ENCODE data around the gene HAND2. TPM values are rescaled to one million over a fixed set of nuclear protein-coding genes. Genes with fewer than 3 reads are reported as not detected.
A peak's percentile ranks its signal among the peaks of the same experiment; 100 is the strongest.

The HAND2 gene
- total RNA-seq, 6 experiments from 2014 or later: 2.1 to 11.2 (median 6.2) TPM

- ATAC-seq (no peak), DNase-seq (no peak)
- Histone ChIP-seq H3K4me1 (peaks cover 0 to 9% (median 0%) of the 10 kb centered on the region in 4 donors), H3K4me3 (no peak overlapping the region), H3K27ac (no peak overlapping the region), H3K27me3 (peaks cover 5 to 63% of the 10 kb centered on the region in 2 donors), H3K36me3 (no peaks in the 10 kb centered on the region), H3K9me3 (no peaks in the 10 kb centered on the region)
- WGBS (ENCODE audit: insufficient coverage, low coverage, low lambda C conversion rate, missing lambda C conversion rate): 21% methylated on average over 25 of the region's 27 CpGs
- no peak for TF ChIP-seq POLR2A (IDR thresholded peaks at IDR 0.05)
- TF ChIP-seq CTCF (IDR thresholded peaks at IDR 0.05): no peak
- intact Hi-C loops (cut with DNase I): loop anchor here in 1 of 2 donors (10.0 kb wide), 1 partner anchor 617 kb away; no protein-coding TSS in a partner anchor
These were observed 22.3 kb downstream of the HAND2 start for GRCh38 chr4:173507471-173508385.

GRCh38 chr4:173506597-173507211 is 23.3 kb downstream of the HAND2 start:
- Histone ChIP-seq H3K9me3 (no peaks in the 10 kb centered on the region), H3K4me1 (peaks cover 0 to 9% (median 0%) of the 10 kb centered on the region in 4 donors), H3K36me3 (no peaks in the 10 kb centered on the region), H3K4me3 (no peak overlapping the region), H3K27ac (no peak overlapping the region), H3K27me3 (peaks cover 5 to 69% of the 10 kb centered on the region in 2 donors)
- DNase-seq: no peak
- TF ChIP-seq POLR2A (IDR thresholded peaks at IDR 0.05) (no peak), CTCF (IDR thresholded peaks at IDR 0.05) (no peak)
- peak in 2 of 4 donors; percentile 23 to 28 for ATAC-seq
- intact Hi-C loops (cut with DNase I): loop anchor here in 1 of 2 donors (10.0 kb wide), 1 partner anchor 618 kb away; no protein-coding TSS in a partner anchor
- WGBS (ENCODE audit: insufficient coverage, low coverage, low lambda C conversion rate, missing lambda C conversion rate): 9% methylated on average over 16 of the region's 35 CpGs

GRCh38 chr4:173505924-173506518 is 24.0 kb downstream of the HAND2 start:
- intact Hi-C loops (cut with DNase I): loop anchor here in 1 of 2 donors (10.0 kb wide), 1 partner anchor 619 kb away; no protein-coding TSS in a partner anchor
- TF ChIP-seq CTCF (IDR thresholded peaks at IDR 0.05) (peak; percentile 48 to 69 (median 60)), POLR2A (IDR thresholded peaks at IDR 0.05) (no peak)
- peak; percentile 71 to 80 (median 74) for ATAC-seq
- H3K27me3 ChIP-seq: peaks cover 5 to 69% of the 10 kb centered on the region in 2 donors
- DNase-seq: peak in 1 of 3 donors; percentile 57
- H3K4me3 ChIP-seq: no peak overlapping the region
- peaks cover 0 to 9% (median 0%) of the 10 kb centered on the region in 4 donors for H3K4me1 ChIP-seq
- no peaks in the 10 kb centered on the region for H3K36me3 ChIP-seq
- H3K9me3 ChIP-seq: no peaks in the 10 kb centered on the region
- no peak overlapping the region for H3K27ac ChIP-seq
- WGBS (ENCODE audit: insufficient coverage, low coverage, low lambda C conversion rate, missing lambda C conversion rate): 7% methylated on average over 5 of the region's 9 CpGs

DNA sequence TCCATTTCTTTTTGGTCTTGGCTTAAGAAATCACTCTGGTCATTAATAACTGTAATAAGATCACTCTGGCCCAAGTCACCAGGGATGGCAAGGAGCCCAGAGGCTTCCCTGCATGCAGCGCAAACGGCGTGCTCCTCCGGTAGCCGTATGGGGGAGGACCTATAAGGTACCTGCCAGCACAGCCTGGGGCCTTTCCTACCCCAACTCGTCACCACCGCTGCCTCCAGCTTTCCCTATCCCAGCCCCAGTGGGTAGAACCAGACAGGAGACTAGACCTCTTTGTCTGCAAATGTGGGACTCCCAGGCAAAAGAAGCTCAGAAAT is 25.9 kb downstream of the HAND2 start:
- WGBS (ENCODE audit: insufficient coverage, low coverage, low lambda C conversion rate, missing lambda C conversion rate): 18% methylated on average over 7 of the region's 7 CpGs
- H3K9me3 ChIP-seq: no peaks in the 10 kb centered on the region
- peaks cover 0 to 3% (median 0%) of the 10 kb centered on the region in 4 donors for H3K4me1 ChIP-seq
- DNase-seq: no peak
- peaks cover 5 to 57% of the 10 kb centered on the region in 2 donors for H3K27me3 ChIP-seq
- H3K27ac ChIP-seq: no peak overlapping the region
- intact Hi-C loops (cut with DNase I): loop anchor here in 1 of 2 donors (10.0 kb wide), 1 partner anchor 621 kb away; no protein-coding TSS in a partner anchor
- no peaks in the 10 kb centered on the region for H3K36me3 ChIP-seq
- ATAC-seq: no peak
- TF ChIP-seq CTCF (IDR thresholded peaks at IDR 0.05): no peak
- no peak for TF ChIP-seq POLR2A (IDR thresholded peaks at IDR 0.05)
- no peak overlapping the region for H3K4me3 ChIP-seq
